ENCODE measurements around the gene ZNRF2.

The ZNRF2 gene

DNA sequence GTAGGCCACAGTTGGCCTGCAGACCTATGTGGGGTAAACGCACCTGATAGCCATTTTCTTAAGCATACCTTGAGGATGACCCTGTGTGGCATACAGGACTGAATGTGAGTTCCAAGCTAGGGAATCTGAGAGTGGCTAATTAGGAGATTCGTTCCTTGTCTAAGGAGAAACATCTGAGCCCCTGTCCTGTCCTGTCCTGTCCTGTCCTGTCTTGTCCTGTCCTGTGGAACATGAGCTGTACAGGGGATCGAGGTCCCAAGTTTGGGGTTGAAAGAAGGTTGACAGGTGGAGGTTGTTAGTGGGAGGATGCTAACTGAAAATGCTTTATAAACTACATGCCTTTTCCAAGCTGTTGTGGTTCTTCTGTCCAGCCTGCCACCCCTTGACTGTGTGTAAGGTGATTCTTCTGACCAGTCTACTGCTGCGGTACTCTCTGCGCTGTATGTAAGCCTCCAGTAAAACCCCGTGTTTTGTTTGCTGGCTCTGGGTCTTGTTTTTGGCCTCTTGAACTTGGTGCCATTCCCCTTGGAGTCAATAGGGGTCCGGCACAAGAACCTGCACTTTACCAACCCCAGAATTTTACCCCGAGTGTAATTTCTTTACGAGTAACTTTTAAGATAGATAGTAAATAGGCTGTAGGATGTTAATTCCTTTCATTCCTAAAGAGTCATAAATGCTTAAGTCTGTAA is 26.4 kb downstream of the ZNRF2 start:
- TF ChIP-seq, protein P1, sequence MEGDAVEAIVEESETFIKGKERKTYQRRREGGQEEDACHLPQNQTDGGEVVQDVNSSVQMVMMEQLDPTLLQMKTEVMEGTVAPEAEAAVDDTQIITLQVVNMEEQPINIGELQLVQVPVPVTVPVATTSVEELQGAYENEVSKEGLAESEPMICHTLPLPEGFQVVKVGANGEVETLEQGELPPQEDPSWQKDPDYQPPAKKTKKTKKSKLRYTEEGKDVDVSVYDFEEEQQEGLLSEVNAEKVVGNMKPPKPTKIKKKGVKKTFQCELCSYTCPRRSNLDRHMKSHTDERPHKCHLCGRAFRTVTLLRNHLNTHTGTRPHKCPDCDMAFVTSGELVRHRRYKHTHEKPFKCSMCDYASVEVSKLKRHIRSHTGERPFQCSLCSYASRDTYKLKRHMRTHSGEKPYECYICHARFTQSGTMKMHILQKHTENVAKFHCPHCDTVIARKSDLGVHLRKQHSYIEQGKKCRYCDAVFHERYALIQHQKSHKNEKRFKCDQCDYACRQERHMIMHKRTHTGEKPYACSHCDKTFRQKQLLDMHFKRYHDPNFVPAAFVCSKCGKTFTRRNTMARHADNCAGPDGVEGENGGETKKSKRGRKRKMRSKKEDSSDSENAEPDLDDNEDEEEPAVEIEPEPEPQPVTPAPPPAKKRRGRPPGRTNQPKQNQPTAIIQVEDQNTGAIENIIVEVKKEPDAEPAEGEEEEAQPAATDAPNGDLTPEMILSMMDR (conservative IDR thresholded peaks at IDR 0.05; ENCODE audit: low read depth, low read length), result no peak
- no peak for DNase-seq (ENCODE audit: low read depth)
- H3K4me3 ChIP-seq (ENCODE audit: low read length), result no peak overlapping the region

DNA sequence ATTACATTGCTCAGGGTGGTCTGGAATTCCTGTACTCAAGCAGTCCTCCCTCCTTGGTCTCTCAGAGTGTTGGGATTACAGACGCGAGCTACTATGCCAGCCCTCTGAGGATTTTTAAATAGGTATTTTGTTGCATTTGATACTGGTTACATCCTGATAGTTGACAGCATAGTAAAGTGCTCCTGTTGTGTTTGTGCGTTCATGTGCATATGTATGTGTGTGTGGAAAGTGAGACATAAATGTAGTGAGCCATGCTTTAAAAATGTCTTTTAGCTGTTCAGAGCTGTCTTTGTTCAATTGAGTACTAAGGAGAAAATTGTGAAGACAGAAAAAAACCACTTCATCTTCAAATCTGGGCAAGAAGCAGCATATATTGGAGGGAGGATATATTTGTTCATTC is 27.8 kb downstream of the ZNRF2 start:
- TF ChIP-seq, protein P1 (conservative IDR thresholded peaks at IDR 0.05; ENCODE audit: low read depth, low read length), result no peak
- DNase-seq (ENCODE audit: low read depth), result no peak
- H3K4me3 ChIP-seq (ENCODE audit: low read length), result no peak overlapping the region

DNA sequence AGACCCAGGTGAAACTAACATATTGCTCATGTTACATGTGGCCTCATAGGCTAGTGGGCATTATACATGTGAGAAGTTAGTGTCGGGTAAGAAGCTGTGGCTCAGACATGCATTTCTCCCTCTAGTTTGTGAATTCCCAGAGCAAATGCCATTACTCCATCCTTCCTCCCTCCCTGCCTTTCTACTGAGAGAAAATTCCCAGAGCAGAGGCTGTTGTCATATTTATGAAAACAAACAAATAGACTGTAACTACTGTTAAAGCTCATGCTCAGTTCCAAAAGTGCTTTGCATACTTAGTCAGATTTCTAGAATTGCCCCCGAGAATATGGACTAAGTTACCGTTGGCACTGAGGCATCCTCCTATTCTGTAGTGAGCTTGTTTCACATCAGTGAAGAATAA is 29.0 kb downstream of the ZNRF2 start:
- no peak for DNase-seq (ENCODE audit: low read depth)
- no peak overlapping the region for H3K4me3 ChIP-seq (ENCODE audit: low read length)
- TF ChIP-seq, protein P1 (conservative IDR thresholded peaks at IDR 0.05; ENCODE audit: low read depth, low read length), result no peak

DNA sequence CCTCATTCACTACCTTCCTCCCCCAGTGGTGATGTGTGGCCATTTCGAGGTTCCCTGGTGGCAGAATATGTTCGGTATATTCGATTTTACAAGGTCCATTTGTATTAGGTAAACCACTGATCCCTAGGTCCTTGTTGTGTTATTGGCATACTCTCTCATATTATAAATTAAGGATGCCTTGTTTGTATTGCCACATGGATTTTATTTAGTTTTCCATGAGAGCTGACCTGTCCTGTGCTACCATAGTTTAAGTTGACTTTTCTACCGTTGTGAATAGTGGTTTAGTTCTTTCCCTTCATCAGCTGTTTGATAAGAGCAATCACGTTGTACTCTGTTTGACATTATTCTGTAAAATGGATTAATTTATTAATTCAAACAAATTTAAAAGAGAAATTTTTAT is 29.4 kb downstream of the ZNRF2 start:
- TF ChIP-seq, protein P1 (conservative IDR thresholded peaks at IDR 0.05; ENCODE audit: low read depth, low read length), result no peak

DNA sequence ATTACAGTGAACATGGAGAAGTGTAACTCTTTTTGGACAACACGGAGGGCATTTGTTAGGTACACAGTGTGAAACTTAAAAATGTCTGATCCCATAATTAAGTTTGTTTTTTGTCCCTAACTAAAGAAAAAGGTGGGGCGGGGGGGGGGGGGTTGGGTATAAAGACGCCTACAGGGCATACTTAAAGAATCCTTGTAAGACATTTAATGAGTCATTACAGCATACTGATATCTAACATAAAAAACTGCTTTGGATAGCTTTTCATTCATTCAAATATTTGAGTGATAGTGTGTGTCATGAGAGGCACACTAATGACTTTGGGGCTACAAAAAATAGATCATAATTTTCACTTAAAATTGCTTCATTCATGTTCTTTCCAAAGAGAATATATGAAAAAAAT is 31.2 kb downstream of the ZNRF2 start:
- TF ChIP-seq, protein P1 (conservative IDR thresholded peaks at IDR 0.05; ENCODE audit: low read depth, low read length), result no peak
- no peak for DNase-seq (ENCODE audit: low read depth)
- no peak overlapping the region for H3K4me3 ChIP-seq (ENCODE audit: low read length)

More for the DNA sequence above, 29.4 kb downstream of the ZNRF2 start:
- H3K4me3 ChIP-seq (ENCODE audit: low read length), result no peak overlapping the region
- no peak for DNase-seq (ENCODE audit: low read depth)

DNA sequence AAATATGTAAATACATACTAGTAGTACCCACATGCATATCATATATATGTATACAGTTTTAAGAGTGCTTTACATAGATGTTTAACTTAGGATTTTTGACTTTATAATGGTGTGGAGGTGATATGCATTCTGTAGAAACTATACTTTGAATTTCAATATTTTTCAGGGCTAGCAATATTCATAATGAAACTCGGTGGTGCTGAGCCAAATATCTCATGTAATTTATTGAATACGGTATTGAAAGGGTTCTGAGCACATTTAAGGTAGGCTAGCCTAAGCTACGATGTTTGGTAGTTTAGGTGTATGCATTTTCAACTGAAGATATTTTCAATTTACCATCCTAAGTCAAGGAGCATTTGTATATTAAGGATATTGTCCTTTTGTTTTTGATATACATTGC is 36.0 kb downstream of the ZNRF2 start:
- no peak for DNase-seq (ENCODE audit: low read depth)
- TF ChIP-seq, protein P1 (conservative IDR thresholded peaks at IDR 0.05; ENCODE audit: low read depth, low read length), result no peak
- H3K4me3 ChIP-seq (ENCODE audit: low read length), result no peak overlapping the region

DNA sequence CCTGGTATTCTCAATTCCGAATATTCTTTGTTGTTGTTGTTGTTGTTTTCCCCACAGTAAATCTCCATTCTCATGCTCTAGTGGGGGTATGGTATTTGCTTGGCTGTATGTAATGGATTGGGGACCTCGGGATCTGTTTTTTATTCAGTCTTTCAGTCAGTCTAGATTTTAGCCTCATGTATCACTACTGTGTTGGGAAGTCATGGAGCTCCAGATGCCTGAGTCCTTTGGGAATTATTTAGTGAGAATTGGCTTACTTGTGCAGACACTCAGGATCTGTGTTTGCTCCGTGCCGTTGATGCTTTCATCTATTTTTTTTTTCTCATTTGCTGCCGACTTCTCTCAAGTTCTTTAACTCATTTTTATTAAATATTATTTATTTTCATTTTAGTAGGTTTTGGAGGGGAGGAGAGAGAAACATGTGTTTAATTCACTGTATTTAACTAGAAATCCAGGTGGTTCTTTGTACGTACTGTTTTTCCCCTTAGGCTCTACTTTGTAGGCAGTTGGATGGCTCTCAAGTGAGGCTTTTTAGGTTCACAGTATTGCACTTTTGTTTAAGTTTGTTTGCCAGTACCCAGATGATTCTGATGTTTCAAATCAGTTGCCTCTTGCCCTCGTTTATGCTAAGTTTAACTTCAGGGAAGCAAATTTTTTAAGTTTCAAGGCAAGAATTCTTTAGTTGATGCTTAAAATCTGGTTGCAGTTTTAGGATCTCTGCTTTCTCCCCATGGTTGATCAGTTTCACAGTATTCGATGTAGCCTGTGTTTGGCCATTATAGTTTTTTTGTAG is 36.9 kb downstream of the ZNRF2 start:
- H3K4me3 ChIP-seq (ENCODE audit: low read length), result no peak overlapping the region

More for the DNA sequence above, 36.9 kb downstream of the ZNRF2 start:
- TF ChIP-seq, protein P1 (conservative IDR thresholded peaks at IDR 0.05; ENCODE audit: low read depth, low read length), result no peak
- no peak for DNase-seq (ENCODE audit: low read depth)

Measured in retinal pigment epithelial cell (primary cell).